Measurements from ENCODE around the gene DCAF5. TPM values are rescaled to one million over a fixed set of nuclear protein-coding genes. Genes with fewer than 3 reads are reported as not detected.

Gene DCAF5
- total RNA-seq, 1 donor from 2014 or later = 14.5 TPM

DNA sequence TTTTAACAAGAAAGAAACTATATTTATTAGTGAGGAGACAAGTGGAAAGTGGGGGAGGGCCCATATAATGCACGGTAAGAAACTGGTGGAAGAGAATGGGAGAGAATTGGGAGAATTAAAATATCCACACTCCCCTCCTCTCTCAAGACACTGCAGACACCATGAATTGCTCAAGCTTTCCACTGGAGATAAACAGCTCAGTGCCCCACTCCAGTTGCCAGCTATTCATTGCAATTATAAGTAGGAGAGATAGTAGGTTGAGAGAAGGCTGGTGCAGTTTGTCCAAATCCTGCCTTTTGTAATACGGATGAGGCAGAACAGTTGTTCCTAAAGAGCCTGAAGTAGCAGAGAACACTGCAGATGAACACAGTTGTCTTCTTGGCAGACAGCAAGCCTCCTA lies 38.2 kb downstream of the DCAF5 start:
- no peak for DNase-seq (ENCODE audit: low read depth)
- TF ChIP-seq, protein P1, sequence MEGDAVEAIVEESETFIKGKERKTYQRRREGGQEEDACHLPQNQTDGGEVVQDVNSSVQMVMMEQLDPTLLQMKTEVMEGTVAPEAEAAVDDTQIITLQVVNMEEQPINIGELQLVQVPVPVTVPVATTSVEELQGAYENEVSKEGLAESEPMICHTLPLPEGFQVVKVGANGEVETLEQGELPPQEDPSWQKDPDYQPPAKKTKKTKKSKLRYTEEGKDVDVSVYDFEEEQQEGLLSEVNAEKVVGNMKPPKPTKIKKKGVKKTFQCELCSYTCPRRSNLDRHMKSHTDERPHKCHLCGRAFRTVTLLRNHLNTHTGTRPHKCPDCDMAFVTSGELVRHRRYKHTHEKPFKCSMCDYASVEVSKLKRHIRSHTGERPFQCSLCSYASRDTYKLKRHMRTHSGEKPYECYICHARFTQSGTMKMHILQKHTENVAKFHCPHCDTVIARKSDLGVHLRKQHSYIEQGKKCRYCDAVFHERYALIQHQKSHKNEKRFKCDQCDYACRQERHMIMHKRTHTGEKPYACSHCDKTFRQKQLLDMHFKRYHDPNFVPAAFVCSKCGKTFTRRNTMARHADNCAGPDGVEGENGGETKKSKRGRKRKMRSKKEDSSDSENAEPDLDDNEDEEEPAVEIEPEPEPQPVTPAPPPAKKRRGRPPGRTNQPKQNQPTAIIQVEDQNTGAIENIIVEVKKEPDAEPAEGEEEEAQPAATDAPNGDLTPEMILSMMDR (conservative IDR thresholded peaks at IDR 0.05; ENCODE audit: low read depth, low read length) = no peak
- H3K4me3 ChIP-seq (ENCODE audit: low read depth, low read length) = no peak overlapping the region

DNA sequence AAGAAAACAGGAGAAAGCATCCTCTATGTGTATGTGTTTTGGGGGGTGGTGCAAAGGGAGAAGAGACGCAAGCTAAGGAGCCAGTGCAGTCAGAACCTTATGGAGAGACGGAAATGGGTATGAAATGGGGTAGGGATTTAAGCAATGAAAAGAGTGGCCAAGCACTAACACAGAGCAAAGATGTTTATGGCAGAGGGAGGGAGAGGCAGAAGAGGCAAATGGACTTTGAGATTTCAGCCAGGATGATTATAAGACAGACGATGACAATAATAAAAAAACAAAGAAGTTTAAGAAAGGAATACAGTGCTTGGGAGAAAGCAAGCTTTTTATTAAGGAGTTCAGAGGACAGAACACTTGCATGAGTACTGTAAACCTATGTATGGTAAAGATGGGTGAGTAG lies 44.6 kb downstream of the DCAF5 start:
- TF ChIP-seq, protein P1 (conservative IDR thresholded peaks at IDR 0.05; ENCODE audit: low read depth, low read length) = no peak

DNA sequence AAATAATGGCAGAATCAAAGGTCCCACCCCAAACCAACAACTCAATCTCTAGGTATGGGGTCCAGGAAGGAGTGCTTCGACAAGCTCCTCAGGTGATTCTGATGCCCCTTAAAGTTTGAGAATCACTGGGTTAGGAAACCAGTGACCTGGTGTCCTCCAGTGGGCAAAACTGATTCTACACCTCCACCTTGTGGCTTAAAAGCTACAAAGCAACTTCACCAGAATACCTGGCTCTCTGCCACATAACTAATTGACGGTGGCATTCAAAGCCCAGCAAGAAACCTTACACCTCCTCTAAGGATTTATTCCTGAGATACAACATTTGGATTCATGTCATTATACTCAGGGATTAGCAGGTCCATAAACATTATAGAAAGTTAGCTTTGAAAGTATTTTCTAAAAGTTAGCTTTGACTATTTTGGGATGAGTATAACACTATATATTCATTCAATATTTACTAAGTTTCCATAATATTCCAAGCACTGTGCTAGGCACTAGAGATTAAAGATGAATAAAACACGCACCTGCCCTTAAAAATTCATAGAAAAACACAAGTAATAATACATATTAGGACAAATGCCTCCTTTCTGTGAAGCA lies 45.4 kb downstream of the DCAF5 start:
- TF ChIP-seq, protein P1 (conservative IDR thresholded peaks at IDR 0.05; ENCODE audit: low read depth, low read length) = peak; percentile 79
- no peak overlapping the region for H3K4me3 ChIP-seq (ENCODE audit: low read depth, low read length)
- DNase-seq (ENCODE audit: low read depth) = no peak

More for the DNA sequence above, 44.6 kb downstream of the DCAF5 start:
- DNase-seq (ENCODE audit: low read depth) = no peak
- H3K4me3 ChIP-seq (ENCODE audit: low read depth, low read length) = no peak overlapping the region

DNA sequence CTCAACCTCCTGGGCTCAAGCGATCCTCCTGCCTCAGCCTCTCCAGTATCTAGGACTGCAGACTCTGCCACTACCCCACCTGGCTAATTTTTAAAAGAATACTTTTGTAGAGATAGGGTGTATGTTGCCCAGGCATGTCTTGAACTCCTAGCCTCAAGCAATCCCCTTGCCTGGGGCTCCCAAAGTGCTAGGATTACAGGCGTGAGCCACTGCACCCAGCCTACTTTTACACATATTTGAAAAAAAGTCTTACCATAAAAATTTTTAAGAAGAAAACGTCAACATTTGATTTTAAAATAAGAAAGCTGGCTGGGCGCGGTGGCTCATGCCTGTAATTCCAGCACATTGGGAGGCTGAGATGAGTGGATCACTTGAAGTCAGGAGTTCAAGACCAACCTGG lies 46.5 kb downstream of the DCAF5 start:
- H3K4me3 ChIP-seq (ENCODE audit: low read depth, low read length) = no peak overlapping the region
- TF ChIP-seq, protein P1 (conservative IDR thresholded peaks at IDR 0.05; ENCODE audit: low read depth, low read length) = no peak
- no peak for DNase-seq (ENCODE audit: low read depth)

DNA sequence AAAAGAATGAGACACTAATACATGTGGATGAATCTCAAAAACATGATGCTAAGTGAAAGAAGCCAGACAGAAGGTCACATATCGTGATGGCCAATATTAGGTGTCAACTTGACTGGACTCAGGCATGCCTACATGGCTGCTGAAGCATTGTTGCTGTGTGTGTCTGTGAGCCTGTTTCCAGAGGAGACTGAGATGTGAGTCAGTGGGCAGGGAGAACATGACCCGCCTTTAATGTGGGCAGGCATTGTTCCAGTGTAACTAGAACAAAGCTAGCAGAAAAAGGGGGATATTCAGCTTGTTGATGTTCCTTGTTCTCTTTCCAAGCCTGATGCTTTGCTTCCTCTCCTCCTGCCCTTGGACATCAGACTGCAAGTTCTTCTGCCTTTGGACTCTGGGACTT lies 47.6 kb downstream of the DCAF5 start:
- TF ChIP-seq, protein P1 (conservative IDR thresholded peaks at IDR 0.05; ENCODE audit: low read depth, low read length) = no peak
- no peak overlapping the region for H3K4me3 ChIP-seq (ENCODE audit: low read depth, low read length)
- DNase-seq (ENCODE audit: low read depth) = no peak

DNA sequence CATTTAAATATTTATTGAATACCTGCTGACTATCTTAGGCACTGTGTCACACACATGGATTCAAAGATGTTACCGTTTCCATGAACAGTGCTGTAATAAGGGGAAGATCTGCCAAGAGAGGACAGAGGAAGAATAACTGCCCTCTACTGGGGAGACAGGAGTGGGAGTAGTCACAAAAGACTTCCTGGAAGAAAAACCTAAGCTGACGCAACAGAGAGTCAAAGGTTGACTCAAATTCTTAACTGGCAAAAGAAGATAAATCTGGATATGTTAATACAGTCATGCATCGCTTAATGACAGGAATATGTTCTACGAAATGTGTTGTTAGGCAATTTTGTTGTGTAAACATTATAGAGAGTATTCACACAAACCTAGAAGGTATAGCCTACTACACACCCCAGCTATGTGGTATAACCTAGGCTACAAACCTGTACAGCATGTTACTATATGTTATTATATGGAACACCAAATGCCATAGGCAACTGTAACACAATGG lies 51.5 kb downstream of the DCAF5 start:
- DNase-seq (ENCODE audit: low read depth) = peak; percentile 74
- TF ChIP-seq, protein P1 (conservative IDR thresholded peaks at IDR 0.05; ENCODE audit: low read depth, low read length) = peak; percentile 84
- H3K4me3 ChIP-seq (ENCODE audit: low read depth, low read length) = no peak overlapping the region

DNA sequence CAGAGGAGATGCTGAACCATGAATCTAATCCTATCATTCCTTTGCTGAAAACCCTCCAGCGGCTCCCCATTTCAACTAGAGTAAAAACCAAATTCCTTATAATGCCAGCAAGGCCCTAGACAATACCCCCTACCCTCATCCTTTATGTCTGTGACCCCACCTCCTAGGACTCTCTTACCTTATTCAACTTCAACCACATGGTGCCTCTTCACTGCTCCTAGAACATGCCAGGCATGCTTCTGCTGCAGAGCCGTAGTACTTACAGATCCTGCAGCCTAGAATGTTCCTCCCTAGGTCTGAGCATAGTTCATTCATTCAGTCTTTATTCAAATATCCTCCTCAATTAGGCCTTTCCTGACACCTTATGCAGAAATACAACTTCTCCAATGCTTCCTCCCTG lies 54.9 kb downstream of the DCAF5 start:
- DNase-seq (ENCODE audit: low read depth) = no peak
- TF ChIP-seq, protein P1 (conservative IDR thresholded peaks at IDR 0.05; ENCODE audit: low read depth, low read length) = no peak
- H3K4me3 ChIP-seq (ENCODE audit: low read depth, low read length) = no peak overlapping the region

Data from epithelial cell of proximal tubule (primary cell).